Peyer's patch (tissue), 4 donors: ENCODE measurements around the gene SLC29A1.

Experiments
- CTCF ChIP-seq, 6 experiments: fragments of 450-650 bp in 4 of 6; fragments of 200-600 bp in 2 of 6; sonication (generic) in 1 of 6; IDR thresholded peaks; one replicate each; pipeline ENCODE4 v1.5.1; 2017 to 2019; ENCODE audit warnings: antibody characterized with exemption in 6 of 6, mild to moderate bottlenecking in 3 of 6, moderate library complexity in 1 of 6
- POLR2A ChIP-seq, 2 donors: fragments of 450-650 bp; IDR thresholded peaks; one replicate each; pipeline ENCODE4 v1.5.1; 2017; ENCODE audit warnings: antibody characterized with exemption in 2 of 2, mild to moderate bottlenecking in 2 of 2, moderate library complexity in 2 of 2

GRCh38 chr6:44272999-44273566 lies 49.7 kb downstream of the SLC29A1 start:
- TF ChIP-seq POLR2A (IDR thresholded peaks at IDR 0.05) (no peak), CTCF (IDR thresholded peaks at IDR 0.05) (no peak)
